ENCODE measurements around the gene PSMG4.

DNA sequence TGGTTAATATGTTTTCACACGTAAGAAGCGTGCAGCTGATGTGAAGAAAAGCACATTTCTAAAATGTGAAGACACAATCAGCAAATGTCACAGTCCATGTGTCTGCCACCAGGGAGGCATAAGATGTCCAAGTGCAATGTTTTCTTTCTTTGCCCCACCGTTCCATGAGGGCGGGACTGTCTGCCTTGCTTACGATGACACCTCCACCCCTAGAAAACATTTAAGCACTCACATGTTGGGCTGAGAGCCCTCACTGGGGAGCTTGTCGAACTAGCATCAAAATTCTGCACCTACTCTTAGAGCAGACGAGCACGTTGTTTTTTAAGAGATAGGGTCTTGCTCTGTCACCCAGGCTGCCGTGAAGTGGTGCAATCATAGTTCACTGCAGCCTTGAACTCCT is 57.6 kb downstream of the PSMG4 start:
- TF ChIP-seq, protein P1, sequence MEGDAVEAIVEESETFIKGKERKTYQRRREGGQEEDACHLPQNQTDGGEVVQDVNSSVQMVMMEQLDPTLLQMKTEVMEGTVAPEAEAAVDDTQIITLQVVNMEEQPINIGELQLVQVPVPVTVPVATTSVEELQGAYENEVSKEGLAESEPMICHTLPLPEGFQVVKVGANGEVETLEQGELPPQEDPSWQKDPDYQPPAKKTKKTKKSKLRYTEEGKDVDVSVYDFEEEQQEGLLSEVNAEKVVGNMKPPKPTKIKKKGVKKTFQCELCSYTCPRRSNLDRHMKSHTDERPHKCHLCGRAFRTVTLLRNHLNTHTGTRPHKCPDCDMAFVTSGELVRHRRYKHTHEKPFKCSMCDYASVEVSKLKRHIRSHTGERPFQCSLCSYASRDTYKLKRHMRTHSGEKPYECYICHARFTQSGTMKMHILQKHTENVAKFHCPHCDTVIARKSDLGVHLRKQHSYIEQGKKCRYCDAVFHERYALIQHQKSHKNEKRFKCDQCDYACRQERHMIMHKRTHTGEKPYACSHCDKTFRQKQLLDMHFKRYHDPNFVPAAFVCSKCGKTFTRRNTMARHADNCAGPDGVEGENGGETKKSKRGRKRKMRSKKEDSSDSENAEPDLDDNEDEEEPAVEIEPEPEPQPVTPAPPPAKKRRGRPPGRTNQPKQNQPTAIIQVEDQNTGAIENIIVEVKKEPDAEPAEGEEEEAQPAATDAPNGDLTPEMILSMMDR (IDR thresholded peaks at IDR 0.05; ENCODE audit: low read depth, low read length, poor library complexity, severe bottlenecking), result no peak
- TF ChIP-seq EZH2phosphoT487 (IDR thresholded peaks at IDR 0.05; ENCODE audit: borderline replicate concordance, low read length), result no peak
